SK-N-MC (cell line): Measurements from ENCODE around the gene POLE4.

ENCODE experiments used
- EZH2 ChIP-seq: fragments of 200-600 bp; sonication (generic); IDR thresholded peaks from one replicate; pipeline ENCODE4 v1.6.1; 2017; ENCODE audit warnings: antibody characterized with exemption
- FOXP2 ChIP-seq: optimal IDR thresholded peaks from 2 replicates; pipeline ENCODE3; 2011; ENCODE audit warnings: mild to moderate bottlenecking, moderate library complexity; ENCODE audit not compliant: insufficient read depth; ENCODE audit errors: extremely low read length, control extremely low read depth
- POLR2AphosphoS5 ChIP-seq: IDR thresholded peaks from 2 replicates; pipeline ENCODE4 v1.6.1; 2012; ENCODE audit warnings: mild to moderate bottlenecking, low read depth, low read length, borderline replicate concordance

DNA sequence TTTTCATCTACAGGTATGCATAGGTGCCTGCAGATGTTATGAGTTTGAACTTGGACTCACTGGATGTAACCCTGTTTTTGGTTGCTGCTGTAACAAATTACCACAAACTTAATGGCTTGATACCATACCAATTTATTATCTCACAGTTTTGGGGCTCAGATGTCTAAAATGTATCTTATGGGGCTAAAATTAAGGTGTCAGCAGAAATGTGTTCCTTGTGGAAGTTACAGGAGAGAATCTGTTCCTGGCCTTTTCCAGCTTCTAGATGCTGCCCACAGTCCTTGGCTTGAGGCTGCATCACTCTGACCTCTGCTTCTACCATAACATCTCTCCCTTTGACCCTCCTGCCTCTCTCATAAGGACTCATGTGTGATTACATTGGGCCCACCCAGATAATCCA is 47.6 kb downstream of the POLE4 start:
- TF ChIP-seq EZH2, result no peak
- TF ChIP-seq POLR2AphosphoS5, result no peak
- TF ChIP-seq FOXP2, result no peak
